BJ (cell line): ENCODE measurements around the gene TRIM2. TPM values are rescaled to one million over a fixed set of nuclear protein-coding genes. Genes with fewer than 3 reads are reported as not detected.

ENCODE experiments used
- CTCF ChIA-PET: fragments of 350-600 bp; formaldehyde crosslinking; extraction: SDS; loops from one replicate; lab custom pipeline; 2021; ENCODE audit warnings: antibody characterized with exemption, inconsistent platforms; lab: Yijun Ruan, JAX
- POLR2A ChIA-PET: fragments of 300-600 bp; sonication (Branson Sonifier 250); formaldehyde crosslinking; extraction: SDS; loops from one replicate; lab custom pipeline; 2021; ENCODE audit warnings: antibody characterized with exemption; lab: Charles Lee
- DNase-seq: peaks from one replicate; pipeline ENCODE4 v3.0.0-alpha.2; 2011; ENCODE audit warnings: low read depth
- H3K27me3 ChIP-seq: 2 replicates; pipeline ENCODE4 v1.6.0; 2011; ENCODE audit warnings: low read length; ENCODE audit not compliant: control insufficient read depth, insufficient read depth
- H3K36me3 ChIP-seq: 2 replicates; pipeline ENCODE4 v1.5.1; 2011; ENCODE audit warnings: low read length; ENCODE audit not compliant: control insufficient read depth, insufficient read depth
- H3K4me3 ChIP-seq: 2 replicates; pipeline ENCODE4 v1.5.1; 2011; ENCODE audit warnings: low read depth, mild to moderate bottlenecking, control low read depth, low read length
- polyA plus RNA-seq: library from polyadenylated mRNA; depleted of rRNA; stranded (reverse); fragments of >200 nt; gene quantifications from 2 replicates; pipeline ENCODE4 v1.2.3, GENCODE V29; 2011
- TF ChIP-seq, protein P1 (sequence below): IDR thresholded peaks from 2 replicates; pipeline ENCODE4 v1.5.1; 2011; ENCODE audit warnings: low read depth, mild to moderate bottlenecking, control low read depth, inconsistent platforms, low read length, moderate library complexity; ENCODE audit not compliant: insufficient read depth

The TRIM2 gene
- polyA plus RNA-seq, 1 experiment, result 34.1 TPM

DNA sequence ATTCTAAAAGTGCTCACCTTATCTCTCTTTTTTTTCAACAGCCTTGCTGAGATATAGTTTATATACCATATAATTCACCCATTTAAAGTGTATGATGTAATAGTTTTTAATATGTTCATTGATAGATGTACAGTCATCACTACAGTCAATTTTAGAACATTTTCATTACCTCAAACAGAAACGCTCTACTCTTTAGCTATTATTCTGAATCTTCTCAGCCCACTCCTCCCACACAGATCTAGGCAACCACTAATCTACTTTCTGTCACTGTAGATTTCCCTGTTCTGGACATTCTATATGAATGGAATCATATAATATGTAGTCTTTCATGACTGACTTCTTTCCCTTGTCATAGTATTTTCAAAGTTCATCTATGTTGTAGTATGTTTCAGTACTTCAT lies 162.8 kb downstream of the TRIM2 start:
- ChIA-PET CTCF (interaction anchor here (0.7 kb wide), 1 partner anchor 62 kb away, joined by 3 read pairs; no protein-coding TSS in a partner anchor), POLR2A (no interaction called here)
- no peak overlapping the region for H3K4me3 ChIP-seq
- no peaks in the 10 kb centered on the region for H3K27me3 ChIP-seq
- no peak for DNase-seq
- no peaks in the 10 kb centered on the region for H3K36me3 ChIP-seq
- TF ChIP-seq, protein P1, sequence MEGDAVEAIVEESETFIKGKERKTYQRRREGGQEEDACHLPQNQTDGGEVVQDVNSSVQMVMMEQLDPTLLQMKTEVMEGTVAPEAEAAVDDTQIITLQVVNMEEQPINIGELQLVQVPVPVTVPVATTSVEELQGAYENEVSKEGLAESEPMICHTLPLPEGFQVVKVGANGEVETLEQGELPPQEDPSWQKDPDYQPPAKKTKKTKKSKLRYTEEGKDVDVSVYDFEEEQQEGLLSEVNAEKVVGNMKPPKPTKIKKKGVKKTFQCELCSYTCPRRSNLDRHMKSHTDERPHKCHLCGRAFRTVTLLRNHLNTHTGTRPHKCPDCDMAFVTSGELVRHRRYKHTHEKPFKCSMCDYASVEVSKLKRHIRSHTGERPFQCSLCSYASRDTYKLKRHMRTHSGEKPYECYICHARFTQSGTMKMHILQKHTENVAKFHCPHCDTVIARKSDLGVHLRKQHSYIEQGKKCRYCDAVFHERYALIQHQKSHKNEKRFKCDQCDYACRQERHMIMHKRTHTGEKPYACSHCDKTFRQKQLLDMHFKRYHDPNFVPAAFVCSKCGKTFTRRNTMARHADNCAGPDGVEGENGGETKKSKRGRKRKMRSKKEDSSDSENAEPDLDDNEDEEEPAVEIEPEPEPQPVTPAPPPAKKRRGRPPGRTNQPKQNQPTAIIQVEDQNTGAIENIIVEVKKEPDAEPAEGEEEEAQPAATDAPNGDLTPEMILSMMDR, result no peak

- no peak overlapping the region for H3K4me3 ChIP-seq
- no peaks in the 10 kb centered on the region for H3K36me3 ChIP-seq
- H3K27me3 ChIP-seq, result no peaks in the 10 kb centered on the region
- ChIA-PET POLR2A (no interaction called here), CTCF (no interaction called here)
- no peak for DNase-seq
- TF ChIP-seq, protein P1, result no peak
Measured at GRCh38 chr4:153369021-153369420, 164.8 kb downstream of the TRIM2 start.

- Histone ChIP-seq H3K36me3 (no peaks in the 10 kb centered on the region), H3K4me3 (no peak overlapping the region), H3K27me3 (no peaks in the 10 kb centered on the region)
- TF ChIP-seq, protein P1, result no peak
- CTCF ChIA-PET, result no interaction called here
- POLR2A ChIA-PET, result no interaction called here
- DNase-seq, result no peak
Measured at GRCh38 chr4:153371701-153372234, 167.5 kb downstream of the TRIM2 start.

- no peak for DNase-seq
- ChIA-PET POLR2A (no interaction called here), CTCF (interaction anchor here (1.2 to 1.5 kb wide), 2 partner anchors 9 to 14 kb away, joined by 3 to 4 read pairs; no protein-coding TSS in a partner anchor)
- Histone ChIP-seq H3K36me3 (no peaks in the 10 kb centered on the region), H3K4me3 (no peak overlapping the region), H3K27me3 (no peaks in the 10 kb centered on the region)
- TF ChIP-seq, protein P1, result no peak
Measured at GRCh38 chr4:153372967-153373562, 168.8 kb downstream of the TRIM2 start.

- CTCF ChIA-PET, result interaction anchor here (0.7 kb wide), 1 partner anchor 10 kb away, joined by 3 read pairs; no protein-coding TSS in a partner anchor
- H3K4me3 ChIP-seq, result no peak overlapping the region
- H3K27me3 ChIP-seq, result no peaks in the 10 kb centered on the region
- TF ChIP-seq, protein P1, result no peak
- POLR2A ChIA-PET, result no interaction called here
- H3K36me3 ChIP-seq, result no peaks in the 10 kb centered on the region
- no peak for DNase-seq
Measured at GRCh38 chr4:153374442-153374841, 170.2 kb downstream of the TRIM2 start.
